BLaER1 treated with 17β-estradiol and CSF1 and Interleukin-3, amounts not matched to agents 10 nM and 100 nM (cell line): Measurements from ENCODE around the gene OPRL1.

Experiments used
- H3K27ac ChIP-seq, 11 experiments: shearing (Covaris generic); formaldehyde crosslinking; 2 replicates each; pipeline ENCODE4 v1.8.1; 2022
- H3K27me3 ChIP-seq, 11 experiments: shearing (Covaris generic); formaldehyde crosslinking; 2 replicates each; pipeline ENCODE4 v1.8.1; 2022
- H3K36me3 ChIP-seq, 11 experiments: shearing (Covaris generic); formaldehyde crosslinking; 2 replicates each; pipeline ENCODE4 v1.8.1; 2022
- H3K4me1 ChIP-seq, 10 experiments: shearing (Covaris generic); formaldehyde crosslinking; 2 replicates each; pipeline ENCODE4 v1.8.1; 2022
- H3K4me2 ChIP-seq, 11 experiments: shearing (Covaris generic); formaldehyde crosslinking; 2 replicates each; pipeline ENCODE4 v1.8.1; 2022
- H3K4me3 ChIP-seq, 10 experiments: shearing (Covaris generic); formaldehyde crosslinking; 2 replicates each; pipeline ENCODE4 v1.8.1; 2022
- H3K9ac ChIP-seq, 11 experiments: shearing (Covaris generic); formaldehyde crosslinking; 2 replicates each; pipeline ENCODE4 v1.8.1; 2022
- H3K9me3 ChIP-seq, 11 experiments: shearing (Covaris generic); formaldehyde crosslinking; replicated peaks in 1 of 11; 2 replicates each; pipeline ENCODE4 v1.8.1; 2022
- H4K20me1 ChIP-seq, 11 experiments: shearing (Covaris generic); formaldehyde crosslinking; 2 replicates each; pipeline ENCODE4 v1.8.1; 2022
- Cebpa-rat ChIP-seq, 11 experiments: shearing (Covaris generic); IDR thresholded peaks; 2 replicates each; pipeline ENCODE4 v1.8.1; 2022

Gene OPRL1

GRCh38 chr20:64070244-64070993 lies 9.5 kb upstream of the OPRL1 start:
- Histone ChIP-seq H3K4me1 (peaks cover 82 to 100% (median 99%) of the 10 kb centered on the region in 10 experiments), H3K9me3 (no peaks in the 10 kb centered on the region), H3K9ac (no peak overlapping the region), H3K27ac (no peak overlapping the region), H4K20me1 (peaks cover 31 to 84% (median 59%) of the 10 kb centered on the region in 11 experiments; a peak in 21 of 22 replicates), H3K4me2 (peak overlapping the region in 8 of 11 experiments; percentile 93 to 100 (median 100); a peak in 16 of 22 replicates), H3K27me3 (no peaks in the 10 kb centered on the region), H3K36me3 (peaks cover 14 to 38% (median 32%) of the 10 kb centered on the region in 11 experiments), H3K4me3 (no peak overlapping the region)
- no peak for TF ChIP-seq Cebpa-rat (IDR thresholded peaks at IDR 0.05)

DNA sequence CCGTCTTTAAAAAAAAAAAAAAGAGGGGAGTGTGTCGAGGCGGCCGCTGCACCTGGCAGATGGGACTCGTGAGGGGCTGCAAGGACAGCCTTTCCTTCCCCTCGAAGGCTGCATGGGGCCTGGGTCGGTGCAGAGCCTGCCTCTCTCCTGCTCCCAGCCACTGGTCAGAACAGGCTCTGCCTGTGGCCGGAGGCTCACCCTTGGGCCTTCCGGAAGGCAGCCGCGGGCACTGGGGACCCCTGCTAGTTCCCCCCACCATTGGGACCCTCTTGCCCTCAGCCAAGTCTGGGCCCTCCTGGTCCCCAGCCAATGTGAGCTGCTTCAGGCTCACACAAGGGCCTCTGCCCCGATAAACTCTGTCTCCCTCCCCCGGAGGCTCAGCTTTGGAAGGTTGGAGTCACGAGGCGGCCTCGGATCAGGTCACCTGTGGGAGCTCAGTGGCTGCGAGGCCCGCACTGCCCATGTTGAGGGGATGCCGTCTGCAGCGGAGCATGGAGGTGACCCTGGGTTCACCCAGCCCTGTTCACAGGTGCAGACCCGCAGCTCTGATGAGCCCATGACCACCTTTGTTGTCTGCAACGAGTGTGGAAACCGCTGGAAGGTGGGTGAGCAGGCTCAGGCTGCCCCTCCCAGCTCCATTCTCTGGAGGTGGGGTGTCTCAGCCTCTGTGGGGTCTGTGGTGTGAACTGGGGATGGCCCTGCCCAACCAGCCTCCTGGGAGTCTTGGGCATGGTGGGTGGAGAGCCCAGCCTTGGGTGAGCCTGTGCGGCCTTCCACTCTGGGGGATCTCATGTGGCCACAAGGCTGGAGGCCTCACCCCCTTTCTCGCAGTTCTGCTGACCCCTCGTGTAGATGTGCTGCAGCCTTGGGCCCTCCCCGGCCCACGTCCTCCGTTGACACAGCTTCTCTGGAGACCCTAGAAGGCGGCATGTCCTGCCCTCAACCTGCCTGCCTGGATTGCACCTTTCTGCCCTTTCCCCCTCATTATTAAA lies 8.2 kb upstream of the OPRL1 start:
- peaks cover 36 to 90% (median 71%) of the 10 kb centered on the region in 11 experiments; a peak in 21 of 22 replicates for H4K20me1 ChIP-seq
- H3K27me3 ChIP-seq: no peaks in the 10 kb centered on the region
- H3K36me3 ChIP-seq: peaks cover 14 to 50% (median 43%) of the 10 kb centered on the region in 11 experiments
- H3K4me1 ChIP-seq: peaks cover 81 to 100% (median 99%) of the 10 kb centered on the region in 10 experiments
- peak overlapping the region in 10 of 11 experiments; percentile 17 to 69 (median 52); a peak in 14 of 22 replicates for H3K9ac ChIP-seq
- H3K9me3 ChIP-seq: no peaks in the 10 kb centered on the region
- H3K27ac ChIP-seq: peak overlapping the region in 4 of 11 experiments; percentile 11 to 55 (median 54); a peak in 4 of 22 replicates
- peak overlapping the region; percentile 93 to 100 (median 99) for H3K4me2 ChIP-seq
- TF ChIP-seq Cebpa-rat (IDR thresholded peaks at IDR 0.05): no peak
- H3K4me3 ChIP-seq: peak overlapping the region in 2 of 10 experiments; percentile 1 to 51; a peak in 1 of 20 replicates

GRCh38 chr20:64072498-64073063 lies 7.3 kb upstream of the OPRL1 start:
- Histone ChIP-seq H3K9me3 (no peaks in the 10 kb centered on the region), H3K27me3 (no peaks in the 10 kb centered on the region), H3K4me2 (peak overlapping the region; percentile 93 to 100 (median 99)), H3K9ac (peak overlapping the region; percentile 21 to 69 (median 51); a peak in 19 of 22 replicates), H4K20me1 (peaks cover 46 to 97% (median 78%) of the 10 kb centered on the region in 11 experiments; a peak in 21 of 22 replicates), H3K27ac (peak overlapping the region in 7 of 11 experiments; percentile 39 to 55 (median 44); a peak in 14 of 22 replicates), H3K36me3 (peaks cover 14 to 52% (median 43%) of the 10 kb centered on the region in 11 experiments), H3K4me1 (peaks cover 71 to 100% (median 99%) of the 10 kb centered on the region in 10 experiments), H3K4me3 (peak overlapping the region in 4 of 10 experiments; percentile 1 to 51 (median 28); a peak in 5 of 20 replicates)
- TF ChIP-seq Cebpa-rat (IDR thresholded peaks at IDR 0.05): no peak

GRCh38 chr20:64073476-64074183 lies 6.3 kb upstream of the OPRL1 start:
- Histone ChIP-seq H3K36me3 (peaks cover 14 to 52% (median 43%) of the 10 kb centered on the region in 11 experiments), H3K27ac (0 out of 22 replicates have a peak overlapping the region, but pooled peaks of 2 of the 11 experiments have one; percentile 11 to 55), H3K9me3 (no peaks in the 10 kb centered on the region), H3K4me2 (peak overlapping the region; percentile 93 to 100 (median 99)), H3K4me1 (peaks cover 62 to 100% (median 96%) of the 10 kb centered on the region in 10 experiments), H3K4me3 (peak overlapping the region in 2 of 10 experiments; percentile 18 to 40; a peak in 5 of 20 replicates), H3K27me3 (no peaks in the 10 kb centered on the region), H4K20me1 (peaks cover 49 to 100% (median 84%) of the 10 kb centered on the region in 11 experiments; a peak in 21 of 22 replicates), H3K9ac (peak overlapping the region in 9 of 11 experiments; percentile 45 to 69 (median 51); a peak in 12 of 22 replicates)
- no peak for TF ChIP-seq Cebpa-rat (IDR thresholded peaks at IDR 0.05)

DNA sequence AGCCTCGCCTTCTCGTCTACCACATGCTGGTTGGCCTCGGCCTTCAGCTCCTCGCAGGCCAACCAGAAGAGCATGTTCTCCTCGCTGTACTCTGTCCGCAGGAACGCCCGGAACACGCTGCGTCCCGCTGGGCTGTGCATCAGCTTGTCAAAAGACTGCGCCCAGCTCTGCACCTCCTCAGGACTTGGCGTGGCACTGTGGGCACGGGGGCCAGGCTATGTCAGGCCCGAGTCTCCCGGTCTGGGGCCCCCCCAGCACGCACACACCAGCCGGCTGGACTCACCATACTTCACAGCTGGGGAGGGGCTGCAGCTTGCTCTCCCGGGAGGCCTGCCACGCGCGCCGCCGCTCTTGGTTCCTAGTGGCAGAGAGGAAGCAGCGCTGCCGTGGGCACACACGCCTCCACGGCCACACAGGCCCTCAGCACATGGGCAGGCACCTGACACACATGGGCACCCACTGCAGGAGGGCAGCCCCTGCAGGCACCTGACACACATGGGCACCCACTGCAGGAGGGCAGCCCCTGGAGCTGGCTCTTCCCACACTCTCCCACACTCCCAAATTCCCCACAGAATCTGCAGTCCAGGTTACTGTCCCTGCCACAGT lies 5.6 kb upstream of the OPRL1 start:
- Histone ChIP-seq H3K9ac (peak overlapping the region in 8 of 11 experiments; percentile 14 to 69 (median 31); a peak in 3 of 22 replicates), H3K36me3 (peaks cover 14 to 52% (median 43%) of the 10 kb centered on the region in 11 experiments), H4K20me1 (peaks cover 49 to 95% (median 81%) of the 10 kb centered on the region in 11 experiments; a peak in 21 of 22 replicates), H3K4me3 (peak overlapping the region in 2 of 10 experiments; percentile 40 to 86; a peak in 4 of 20 replicates), H3K9me3 (no peaks in the 10 kb centered on the region), H3K27me3 (no peaks in the 10 kb centered on the region), H3K4me2 (peak overlapping the region; percentile 93 to 100 (median 99)), H3K4me1 (peaks cover 56 to 100% (median 89%) of the 10 kb centered on the region in 10 experiments), H3K27ac (no peak overlapping the region)
- no peak for TF ChIP-seq Cebpa-rat (IDR thresholded peaks at IDR 0.05)

DNA sequence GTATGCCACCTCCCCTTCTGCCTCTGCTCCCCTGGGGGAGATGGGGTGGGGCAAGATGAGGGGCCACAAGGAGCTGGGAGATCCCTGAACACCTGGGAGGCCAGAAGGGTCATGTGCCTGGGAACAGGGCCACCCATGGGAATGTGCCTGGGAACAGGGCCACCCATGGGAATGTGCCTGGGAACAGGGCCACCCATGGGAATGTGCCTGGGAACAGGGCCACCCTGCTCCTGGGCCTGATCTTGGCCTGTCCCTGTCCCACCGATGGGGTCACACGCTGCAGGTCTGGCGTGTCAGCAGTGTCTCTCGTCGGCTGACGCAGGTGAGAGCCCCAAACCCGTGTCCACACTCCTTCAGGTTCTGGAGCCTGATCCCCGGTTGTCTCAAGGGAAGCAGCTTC lies 4.9 kb upstream of the OPRL1 start:
- peaks cover 14 to 52% (median 43%) of the 10 kb centered on the region in 11 experiments for H3K36me3 ChIP-seq
- peak overlapping the region; percentile 93 to 100 (median 99) for H3K4me2 ChIP-seq
- H3K27ac ChIP-seq: no peak overlapping the region
- no peaks in the 10 kb centered on the region for H3K9me3 ChIP-seq
- peak overlapping the region in 3 of 10 experiments; percentile 75 to 92 (median 86); a peak in 2 of 20 replicates for H3K4me3 ChIP-seq
- peaks cover 56 to 93% (median 83%) of the 10 kb centered on the region in 10 experiments for H3K4me1 ChIP-seq
- no peaks in the 10 kb centered on the region for H3K27me3 ChIP-seq
- peaks cover 47 to 91% (median 75%) of the 10 kb centered on the region in 11 experiments; a peak in 21 of 22 replicates for H4K20me1 ChIP-seq
- no peak for TF ChIP-seq Cebpa-rat (IDR thresholded peaks at IDR 0.05)
- H3K9ac ChIP-seq: peak overlapping the region in 1 of 11 experiments; percentile 23; a peak in 2 of 22 replicates

GRCh38 chr20:64075556-64075955 lies 4.3 kb upstream of the OPRL1 start:
- no peaks in the 10 kb centered on the region for H3K9me3 ChIP-seq
- H3K9ac ChIP-seq: peak overlapping the region in 2 of 11 experiments; percentile 23 to 90; a peak in 4 of 22 replicates
- peaks cover 14 to 52% (median 43%) of the 10 kb centered on the region in 11 experiments for H3K36me3 ChIP-seq
- H3K27ac ChIP-seq: no peak overlapping the region
- no peak for TF ChIP-seq Cebpa-rat (IDR thresholded peaks at IDR 0.05)
- H4K20me1 ChIP-seq: peaks cover 46 to 85% (median 71%) of the 10 kb centered on the region in 11 experiments; a peak in 21 of 22 replicates
- peaks cover 58 to 93% (median 81%) of the 10 kb centered on the region in 10 experiments for H3K4me1 ChIP-seq
- peak overlapping the region; percentile 93 to 100 (median 99) for H3K4me2 ChIP-seq
- peak overlapping the region in 5 of 10 experiments; percentile 75 to 98 (median 92); a peak in 6 of 20 replicates for H3K4me3 ChIP-seq
- no peaks in the 10 kb centered on the region for H3K27me3 ChIP-seq
